RWPE2 (cell line): ENCODE measurements around the gene HOXB5.

Experiments
- ATAC-seq: fragments of 200-7000 bp; cut with Tn5 transposase; 3 replicates; pipeline ENCODE4 v1.9.1; 2021; ENCODE audit warnings: low read depth
- DNase-seq: peaks from one replicate; pipeline ENCODE4 v3.0.0-alpha.2; 2020; ENCODE audit warnings: low spot score
- H3K27ac ChIP-seq: fragments of 450-650 bp; 2 replicates; pipeline ENCODE4 v1.5.1; 2017; ENCODE audit warnings: mild to moderate bottlenecking; ENCODE audit not compliant: poor library complexity, severe bottlenecking
- H3K27me3 ChIP-seq: fragments of 250-450 bp; sonication (Bioruptor Pico); 2 replicates; pipeline ENCODE4 v1.5.1; 2021; ENCODE audit warnings: mild to moderate bottlenecking, moderate library complexity; ENCODE audit not compliant: insufficient read depth, poor library complexity, severe bottlenecking
- H3K36me3 ChIP-seq: fragments of 250-450 bp; sonication (Bioruptor Pico); 2 replicates; pipeline ENCODE4 v1.5.1; 2020; ENCODE audit warnings: low read depth, mild to moderate bottlenecking, moderate library complexity
- H3K4me1 ChIP-seq: fragments of 250-450 bp; sonication (Bioruptor Pico); 2 replicates; pipeline ENCODE4 v1.5.1; 2021; ENCODE audit warnings: mild to moderate bottlenecking, moderate library complexity; ENCODE audit not compliant: insufficient read depth, poor library complexity, severe bottlenecking
- H3K4me3 ChIP-seq: fragments of 250-450 bp; sonication (Bioruptor Pico); 2 replicates; pipeline ENCODE4 v1.5.1; 2021; ENCODE audit warnings: mild to moderate bottlenecking, moderate library complexity; ENCODE audit not compliant: severe bottlenecking
- H3K9me3 ChIP-seq: fragments of 250-450 bp; sonication (Bioruptor Pico); 2 replicates; pipeline ENCODE4 v1.5.1; 2021; ENCODE audit warnings: mild to moderate bottlenecking, moderate library complexity; ENCODE audit not compliant: severe bottlenecking
- TF ChIP-seq, protein P1 (sequence below): fragments of 450-650 bp; IDR thresholded peaks from one replicate; pipeline ENCODE4 v1.5.1; 2017; ENCODE audit warnings: mild to moderate bottlenecking, moderate library complexity; ENCODE audit not compliant: poor library complexity, severe bottlenecking

Gene HOXB5

GRCh38 chr17:48568499-48569239, 24.9 kb downstream of the HOXB5 start:
- Histone ChIP-seq H3K4me1 (peaks cover 3% of the 10 kb centered on the region), H3K27me3 (no peaks in the 10 kb centered on the region), H3K27ac (no peak overlapping the region), H3K4me3 (no peak overlapping the region), H3K9me3 (no peaks in the 10 kb centered on the region), H3K36me3 (no peaks in the 10 kb centered on the region)
- TF ChIP-seq, protein P1, sequence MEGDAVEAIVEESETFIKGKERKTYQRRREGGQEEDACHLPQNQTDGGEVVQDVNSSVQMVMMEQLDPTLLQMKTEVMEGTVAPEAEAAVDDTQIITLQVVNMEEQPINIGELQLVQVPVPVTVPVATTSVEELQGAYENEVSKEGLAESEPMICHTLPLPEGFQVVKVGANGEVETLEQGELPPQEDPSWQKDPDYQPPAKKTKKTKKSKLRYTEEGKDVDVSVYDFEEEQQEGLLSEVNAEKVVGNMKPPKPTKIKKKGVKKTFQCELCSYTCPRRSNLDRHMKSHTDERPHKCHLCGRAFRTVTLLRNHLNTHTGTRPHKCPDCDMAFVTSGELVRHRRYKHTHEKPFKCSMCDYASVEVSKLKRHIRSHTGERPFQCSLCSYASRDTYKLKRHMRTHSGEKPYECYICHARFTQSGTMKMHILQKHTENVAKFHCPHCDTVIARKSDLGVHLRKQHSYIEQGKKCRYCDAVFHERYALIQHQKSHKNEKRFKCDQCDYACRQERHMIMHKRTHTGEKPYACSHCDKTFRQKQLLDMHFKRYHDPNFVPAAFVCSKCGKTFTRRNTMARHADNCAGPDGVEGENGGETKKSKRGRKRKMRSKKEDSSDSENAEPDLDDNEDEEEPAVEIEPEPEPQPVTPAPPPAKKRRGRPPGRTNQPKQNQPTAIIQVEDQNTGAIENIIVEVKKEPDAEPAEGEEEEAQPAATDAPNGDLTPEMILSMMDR, result no peak
- DNase-seq (no peak), ATAC-seq (no peak)

GRCh38 chr17:48567646-48568354, 25.8 kb downstream of the HOXB5 start:
- Histone ChIP-seq H3K27ac (no peak overlapping the region), H3K4me3 (no peak overlapping the region), H3K4me1 (no peaks in the 10 kb centered on the region), H3K9me3 (no peaks in the 10 kb centered on the region), H3K27me3 (no peaks in the 10 kb centered on the region), H3K36me3 (no peaks in the 10 kb centered on the region)
- ATAC-seq (no peak), DNase-seq (no peak)
- TF ChIP-seq, protein P1, result no peak

DNA sequence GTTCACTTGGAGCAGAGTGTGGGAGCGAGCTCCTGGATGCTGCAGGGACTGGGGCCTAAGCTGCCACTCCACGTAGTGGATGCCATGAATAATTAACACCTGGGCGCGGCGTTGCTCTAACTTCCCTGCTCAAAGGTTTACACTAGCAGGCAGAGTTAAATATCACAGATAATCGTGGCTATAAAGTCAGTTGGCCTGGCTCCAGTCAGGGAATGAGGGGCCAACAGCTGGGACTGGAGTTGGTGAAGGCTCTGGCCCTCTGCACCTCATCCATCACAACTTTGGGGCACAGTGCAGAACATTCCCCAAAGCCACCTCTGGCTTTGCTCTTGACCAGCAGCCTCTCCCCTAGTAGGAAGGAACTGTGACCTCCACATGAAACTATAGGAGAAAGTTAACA, 26.4 kb downstream of the HOXB5 start:
- H3K4me1 ChIP-seq, result no peaks in the 10 kb centered on the region
- H3K27ac ChIP-seq, result no peak overlapping the region
- ATAC-seq (no peak), DNase-seq (no peak)
- TF ChIP-seq, protein P1, result no peak
- no peaks in the 10 kb centered on the region for H3K27me3 ChIP-seq
- peaks cover 2% of the 10 kb centered on the region; the same call in 1 of the 2 replicates for H3K36me3 ChIP-seq
- no peaks in the 10 kb centered on the region for H3K9me3 ChIP-seq
- H3K4me3 ChIP-seq, result no peak overlapping the region

DNA sequence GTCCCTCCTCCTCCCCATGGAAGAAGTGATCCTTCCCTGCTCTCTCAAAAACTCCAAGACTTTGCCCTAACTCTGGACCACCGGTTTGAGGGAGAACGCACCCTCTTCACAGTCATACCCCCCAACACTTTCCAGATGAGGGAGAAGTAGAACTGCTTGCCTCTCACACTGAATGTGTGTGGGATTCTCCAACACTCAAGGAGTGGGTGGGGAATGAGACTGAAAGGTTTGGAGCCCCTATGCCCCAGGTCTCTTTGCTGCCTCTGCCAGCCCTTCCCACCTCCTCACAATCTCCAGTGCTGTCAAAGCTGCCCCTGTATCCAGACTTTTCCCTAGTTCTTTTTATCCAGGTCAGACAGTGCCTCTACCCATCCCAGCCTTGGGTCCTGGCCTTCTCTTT, 26.9 kb downstream of the HOXB5 start:
- no peak for ATAC-seq
- Histone ChIP-seq H3K4me3 (no peak overlapping the region), H3K9me3 (no peaks in the 10 kb centered on the region), H3K36me3 (peaks cover 3% of the 10 kb centered on the region; the same call in 1 of the 2 replicates), H3K27ac (no peak overlapping the region), H3K4me1 (no peaks in the 10 kb centered on the region), H3K27me3 (no peaks in the 10 kb centered on the region)
- TF ChIP-seq, protein P1, result no peak
- no peak for DNase-seq
